BLaER1 treated with 17β-estradiol and CSF1 and Interleukin-3, amounts not matched to agents 10 nM and 100 nM (cell line): ENCODE results near the gene PLGRKT.
A peak's percentile ranks its signal among the peaks of the same experiment; 100 is the strongest.

Experiments used
- H3K27ac ChIP-seq, 11 experiments: shearing (Covaris generic); formaldehyde crosslinking; 2 replicates each; pipeline ENCODE4 v1.8.1; 2022
- H3K27me3 ChIP-seq, 11 experiments: shearing (Covaris generic); formaldehyde crosslinking; 2 replicates each; pipeline ENCODE4 v1.8.1; 2022
- H3K36me3 ChIP-seq, 11 experiments: shearing (Covaris generic); formaldehyde crosslinking; 2 replicates each; pipeline ENCODE4 v1.8.1; 2022
- H3K4me1 ChIP-seq, 10 experiments: shearing (Covaris generic); formaldehyde crosslinking; 2 replicates each; pipeline ENCODE4 v1.8.1; 2022
- H3K4me2 ChIP-seq, 11 experiments: shearing (Covaris generic); formaldehyde crosslinking; 2 replicates each; pipeline ENCODE4 v1.8.1; 2022
- H3K4me3 ChIP-seq, 10 experiments: shearing (Covaris generic); formaldehyde crosslinking; 2 replicates each; pipeline ENCODE4 v1.8.1; 2022
- H3K9ac ChIP-seq, 11 experiments: shearing (Covaris generic); formaldehyde crosslinking; 2 replicates each; pipeline ENCODE4 v1.8.1; 2022
- H3K9me3 ChIP-seq, 11 experiments: shearing (Covaris generic); formaldehyde crosslinking; replicated peaks in 1 of 11; 2 replicates each; pipeline ENCODE4 v1.8.1; 2022
- H4K20me1 ChIP-seq, 11 experiments: shearing (Covaris generic); formaldehyde crosslinking; 2 replicates each; pipeline ENCODE4 v1.8.1; 2022
- Cebpa-rat ChIP-seq, 11 experiments: shearing (Covaris generic); IDR thresholded peaks; 2 replicates each; pipeline ENCODE4 v1.8.1; 2022

PLGRKT gene

DNA sequence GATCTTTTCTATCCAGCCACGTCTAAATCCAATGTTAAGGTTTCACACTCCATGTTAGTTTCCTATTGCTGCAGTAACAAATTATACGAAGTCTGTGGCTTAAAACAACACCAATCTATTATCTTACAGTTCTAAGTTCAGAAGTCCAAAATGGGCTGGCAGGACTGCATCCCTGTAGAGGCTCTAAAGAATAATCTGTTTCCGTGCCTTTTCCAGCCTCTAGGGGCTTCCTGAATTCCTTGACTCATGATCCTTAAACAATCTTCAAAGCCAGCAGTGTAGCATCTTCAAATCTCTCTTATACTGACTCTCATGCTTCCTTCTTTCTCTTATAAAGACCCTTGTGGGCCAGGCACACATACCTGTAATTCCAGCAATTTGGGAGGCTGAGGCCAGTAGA, 6.8 kb downstream of the PLGRKT start:
- peaks cover 19 to 67% (median 38%) of the 10 kb centered on the region in 11 experiments for H3K36me3 ChIP-seq
- H3K27me3 ChIP-seq, result no peaks in the 10 kb centered on the region
- H4K20me1 ChIP-seq, result no peaks in the 10 kb centered on the region
- TF ChIP-seq Cebpa-rat (IDR thresholded peaks at IDR 0.05), result no peak
- peaks cover 20 to 37% (median 31%) of the 10 kb centered on the region in 11 experiments for H3K9me3 ChIP-seq
- no peak overlapping the region for H3K9ac ChIP-seq
- peaks cover 0 to 4% (median 3%) of the 10 kb centered on the region in 10 experiments; a peak in 14 of 20 replicates for H3K4me1 ChIP-seq
- H3K4me3 ChIP-seq, result no peak overlapping the region
- H3K27ac ChIP-seq, result no peak overlapping the region
- no peak overlapping the region for H3K4me2 ChIP-seq

- Histone ChIP-seq H3K9me3 (peaks cover 20 to 28% (median 26%) of the 10 kb centered on the region in 11 experiments), H4K20me1 (no peaks in the 10 kb centered on the region), H3K4me3 (no peak overlapping the region), H3K4me2 (no peak overlapping the region), H3K27ac (no peak overlapping the region), H3K27me3 (no peaks in the 10 kb centered on the region), H3K4me1 (no peaks in the 10 kb centered on the region), H3K9ac (no peak overlapping the region), H3K36me3 (peaks cover 10 to 58% (median 30%) of the 10 kb centered on the region in 11 experiments)
- no peak for TF ChIP-seq Cebpa-rat (IDR thresholded peaks at IDR 0.05)
Measured at GRCh38 chr9:5429873-5430564, 7.7 kb downstream of the PLGRKT start.

- TF ChIP-seq Cebpa-rat (IDR thresholded peaks at IDR 0.05), result no peak
- no peak overlapping the region for H3K9ac ChIP-seq
- peaks cover 12 to 21% (median 18%) of the 10 kb centered on the region in 11 experiments for H3K9me3 ChIP-seq
- peaks cover 3 to 50% (median 23%) of the 10 kb centered on the region in 11 experiments; a peak in 20 of 22 replicates for H3K36me3 ChIP-seq
- no peaks in the 10 kb centered on the region for H3K27me3 ChIP-seq
- H3K27ac ChIP-seq, result no peak overlapping the region
- no peaks in the 10 kb centered on the region for H3K4me1 ChIP-seq
- H4K20me1 ChIP-seq, result no peaks in the 10 kb centered on the region
- H3K4me3 ChIP-seq, result no peak overlapping the region
- H3K4me2 ChIP-seq, result no peak overlapping the region
Measured at GRCh38 chr9:5428794-5429528, 8.8 kb downstream of the PLGRKT start.

DNA sequence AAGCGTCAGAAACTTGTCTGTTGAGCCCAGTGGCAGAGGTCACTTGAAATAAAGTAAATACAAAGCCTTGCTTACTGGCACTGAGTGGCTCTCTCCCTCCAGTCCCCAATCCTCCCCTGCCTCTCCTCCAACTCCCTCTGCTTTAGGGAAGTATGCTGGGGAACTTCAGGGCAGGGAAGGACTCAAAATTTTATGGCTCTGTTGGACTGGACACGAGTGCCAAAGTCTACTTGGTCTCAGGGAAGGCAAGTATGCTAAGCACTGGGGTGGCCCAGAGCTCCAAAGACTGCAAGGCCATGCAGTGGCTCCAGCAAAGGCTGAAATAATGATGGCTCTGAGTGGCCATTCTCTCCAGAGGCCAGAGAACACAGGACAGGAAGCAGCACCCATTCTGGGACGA, 9.6 kb downstream of the PLGRKT start:
- peaks cover 0 to 42% (median 15%) of the 10 kb centered on the region in 11 experiments; a peak in 12 of 22 replicates for H3K36me3 ChIP-seq
- H4K20me1 ChIP-seq, result no peaks in the 10 kb centered on the region
- TF ChIP-seq Cebpa-rat (IDR thresholded peaks at IDR 0.05), result no peak
- H3K4me1 ChIP-seq, result no peaks in the 10 kb centered on the region
- no peak overlapping the region for H3K4me3 ChIP-seq
- peaks cover 4 to 13% (median 11%) of the 10 kb centered on the region in 11 experiments for H3K9me3 ChIP-seq
- no peak overlapping the region for H3K9ac ChIP-seq
- H3K27me3 ChIP-seq, result no peaks in the 10 kb centered on the region
- no peak overlapping the region for H3K27ac ChIP-seq
- H3K4me2 ChIP-seq, result no peak overlapping the region

DNA sequence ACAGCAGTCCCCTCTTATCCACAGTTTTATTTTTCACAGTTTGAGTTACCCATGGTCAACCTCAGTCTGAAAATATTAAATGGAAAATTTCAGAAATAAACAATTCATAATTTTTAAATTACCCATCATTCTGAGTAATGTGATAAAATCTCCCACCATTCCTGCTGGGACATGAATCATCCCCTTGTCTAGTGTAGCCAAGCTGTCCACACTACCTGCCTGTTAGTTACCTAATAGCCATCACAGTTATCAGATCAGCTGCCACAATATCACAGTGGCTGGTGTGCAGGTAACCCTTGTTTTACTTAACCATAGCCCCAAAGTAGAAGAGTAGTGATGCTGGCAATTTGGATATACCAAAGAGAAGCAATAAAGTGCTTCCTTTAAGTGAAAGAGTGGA, 10.7 kb downstream of the PLGRKT start:
- Histone ChIP-seq H3K9ac (no peak overlapping the region), H3K36me3 (peaks cover 0 to 30% (median 4%) of the 10 kb centered on the region in 11 experiments; a peak in 8 of 22 replicates), H3K4me2 (no peak overlapping the region), H3K27ac (no peak overlapping the region), H3K27me3 (no peaks in the 10 kb centered on the region), H3K4me1 (no peaks in the 10 kb centered on the region), H3K9me3 (peaks cover 0 to 1% (median 0%) of the 10 kb centered on the region in 11 experiments; a peak in 1 of 22 replicates), H3K4me3 (no peak overlapping the region), H4K20me1 (no peaks in the 10 kb centered on the region)
- no peak for TF ChIP-seq Cebpa-rat (IDR thresholded peaks at IDR 0.05)

GRCh38 chr9:5425006-5425628, 12.6 kb downstream of the PLGRKT start:
- H4K20me1 ChIP-seq, result no peaks in the 10 kb centered on the region
- H3K4me3 ChIP-seq, result no peak overlapping the region
- no peak overlapping the region for H3K27ac ChIP-seq
- H3K4me1 ChIP-seq, result peaks cover 0 to 5% (median 0%) of the 10 kb centered on the region in 10 experiments; a peak in 6 of 20 replicates
- H3K4me2 ChIP-seq, result no peak overlapping the region
- H3K36me3 ChIP-seq, result peaks cover 0 to 13% (median 0%) of the 10 kb centered on the region in 11 experiments; a peak in 6 of 22 replicates
- H3K27me3 ChIP-seq, result no peaks in the 10 kb centered on the region
- TF ChIP-seq Cebpa-rat (IDR thresholded peaks at IDR 0.05), result no peak
- H3K9me3 ChIP-seq, result no peaks in the 10 kb centered on the region
- H3K9ac ChIP-seq, result no peak overlapping the region

- Histone ChIP-seq H3K27me3 (no peaks in the 10 kb centered on the region), H3K9ac (no peak overlapping the region), H3K4me3 (no peak overlapping the region), H3K27ac (no peak overlapping the region), H3K36me3 (peaks cover 0 to 16% (median 9%) of the 10 kb centered on the region in 11 experiments; a peak in 13 of 22 replicates), H3K4me1 (peaks cover 0 to 9% (median 0%) of the 10 kb centered on the region in 10 experiments; a peak in 6 of 20 replicates), H4K20me1 (no peaks in the 10 kb centered on the region), H3K9me3 (peaks cover 0 to 12% (median 10%) of the 10 kb centered on the region in 11 experiments; a peak in 9 of 22 replicates), H3K4me2 (no peak overlapping the region)
- TF ChIP-seq Cebpa-rat (IDR thresholded peaks at IDR 0.05), result no peak
Measured at GRCh38 chr9:5422276-5422675, 15.4 kb downstream of the PLGRKT start.

GRCh38 chr9:5421163-5421562, 16.6 kb downstream of the PLGRKT start:
- no peak for TF ChIP-seq Cebpa-rat (IDR thresholded peaks at IDR 0.05)

DNA sequence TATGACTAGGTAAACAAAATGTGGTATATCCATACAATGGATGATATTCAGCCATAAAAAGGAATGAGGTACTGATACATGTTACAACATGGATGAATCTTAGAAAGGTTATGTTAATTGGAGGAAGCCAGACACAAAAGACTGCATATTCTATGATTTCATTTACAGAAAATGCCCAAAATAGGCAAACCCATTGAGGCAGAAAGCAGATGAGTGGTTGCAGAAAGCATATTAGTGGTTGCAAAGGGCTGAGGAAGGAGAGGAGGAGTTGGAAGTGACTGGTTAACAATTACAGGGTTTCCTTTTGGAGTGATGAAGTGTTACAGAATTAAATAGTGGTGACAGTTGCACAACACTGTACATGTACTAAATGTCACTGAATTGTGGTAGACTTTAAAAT, 17.7 kb downstream of the PLGRKT start:
- H3K36me3 ChIP-seq, result peaks cover 0 to 16% (median 9%) of the 10 kb centered on the region in 11 experiments; a peak in 13 of 22 replicates
- no peaks in the 10 kb centered on the region for H3K27me3 ChIP-seq
- peak overlapping the region in 2 of 11 experiments; percentile 11 to 26; a peak in 2 of 22 replicates for H3K4me2 ChIP-seq
- H3K4me3 ChIP-seq, result no peak overlapping the region
- H3K9me3 ChIP-seq, result peaks cover 0 to 12% (median 10%) of the 10 kb centered on the region in 11 experiments; a peak in 9 of 22 replicates
- no peaks in the 10 kb centered on the region for H4K20me1 ChIP-seq
- no peak overlapping the region for H3K9ac ChIP-seq
- TF ChIP-seq Cebpa-rat (IDR thresholded peaks at IDR 0.05), result no peak
- H3K27ac ChIP-seq, result no peak overlapping the region
- peaks cover 0 to 9% (median 0%) of the 10 kb centered on the region in 10 experiments; a peak in 6 of 20 replicates for H3K4me1 ChIP-seq

More at GRCh38 chr9:5421163-5421562, 16.6 kb downstream of the PLGRKT start:
- Histone ChIP-seq H4K20me1 (no peaks in the 10 kb centered on the region), H3K4me3 (no peak overlapping the region), H3K27ac (no peak overlapping the region), H3K4me1 (peaks cover 0 to 9% (median 0%) of the 10 kb centered on the region in 10 experiments; a peak in 6 of 20 replicates), H3K9me3 (peaks cover 0 to 12% (median 10%) of the 10 kb centered on the region in 11 experiments; a peak in 9 of 22 replicates), H3K4me2 (no peak overlapping the region), H3K36me3 (peaks cover 0 to 16% (median 9%) of the 10 kb centered on the region in 11 experiments; a peak in 13 of 22 replicates), H3K27me3 (no peaks in the 10 kb centered on the region), H3K9ac (no peak overlapping the region)
